ENCODE results near the gene LETM1.
A peak's percentile ranks its signal among the peaks of the same experiment; 100 is the strongest.

The LETM1 gene

DNA sequence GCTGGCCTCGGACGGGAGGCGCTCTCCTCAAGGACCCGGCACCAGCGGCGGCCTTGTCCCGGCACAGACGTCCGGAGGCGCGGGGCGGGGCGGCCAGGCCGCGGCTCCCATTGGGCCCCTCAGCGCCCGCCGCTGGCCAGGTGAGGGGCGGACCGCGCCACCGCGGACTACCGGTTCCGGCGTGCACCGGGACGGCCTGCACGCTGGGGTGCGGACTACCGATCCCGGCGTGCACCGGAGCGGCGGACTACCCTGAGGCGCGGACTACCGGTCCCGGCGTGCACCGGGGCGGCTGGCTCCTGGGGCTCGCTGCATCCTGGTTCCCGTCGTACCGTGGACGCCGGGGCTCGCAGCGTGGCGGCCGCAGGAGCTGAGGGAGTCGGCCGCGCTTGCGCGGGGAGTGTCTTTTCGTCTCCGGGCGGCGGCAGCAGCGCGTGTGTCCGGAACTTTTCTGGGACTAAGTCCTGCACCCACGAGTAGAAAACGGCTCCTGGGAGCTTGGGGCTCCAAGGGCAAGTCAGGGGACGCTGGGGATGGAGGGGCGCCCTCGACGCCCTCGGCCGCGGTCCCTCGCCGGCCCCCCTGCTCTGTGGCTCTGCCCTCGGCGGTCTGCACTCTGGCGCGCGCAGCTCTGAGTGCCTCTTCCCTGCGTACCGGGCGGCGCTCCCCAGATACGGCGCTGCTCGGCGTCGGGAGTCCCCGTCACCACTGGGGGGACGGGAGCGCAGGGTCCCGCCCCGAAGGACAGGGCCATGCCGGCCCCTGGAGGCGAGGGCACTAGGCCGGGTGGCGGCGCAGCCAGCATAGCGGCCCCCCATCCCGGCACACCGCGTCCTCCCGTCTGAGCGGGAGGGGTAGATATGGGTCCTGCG, at the start of gene LETM1:
Gene LETM1 (minus strand): TSS at position 86 of the 872 bp plus-strand sequence. CDS start 206 bp downstream, outside the sequence.
- peak; percentile 99 for DNase-seq (ENCODE audit: low spot score)

GRCh38 chr4:1904042-1904441, 48.1 kb upstream of the LETM1 start:
- no peak for DNase-seq (ENCODE audit: low spot score)

- no peak for DNase-seq (ENCODE audit: low spot score)
Measured at GRCh38 chr4:1903035-1903434, 47.1 kb upstream of the LETM1 start.

GRCh38 chr4:1902243-1902642, 46.3 kb upstream of the LETM1 start:
- DNase-seq (ENCODE audit: low spot score) = no peak

GRCh38 chr4:1901127-1901526, 45.2 kb upstream of the LETM1 start:
- DNase-seq (ENCODE audit: low spot score) = no peak

GRCh38 chr4:1900624-1901023, 44.7 kb upstream of the LETM1 start:
- no peak for DNase-seq (ENCODE audit: low spot score)

GRCh38 chr4:1900087-1900433, 44.1 kb upstream of the LETM1 start:
- no peak for DNase-seq (ENCODE audit: low spot score)

DNA sequence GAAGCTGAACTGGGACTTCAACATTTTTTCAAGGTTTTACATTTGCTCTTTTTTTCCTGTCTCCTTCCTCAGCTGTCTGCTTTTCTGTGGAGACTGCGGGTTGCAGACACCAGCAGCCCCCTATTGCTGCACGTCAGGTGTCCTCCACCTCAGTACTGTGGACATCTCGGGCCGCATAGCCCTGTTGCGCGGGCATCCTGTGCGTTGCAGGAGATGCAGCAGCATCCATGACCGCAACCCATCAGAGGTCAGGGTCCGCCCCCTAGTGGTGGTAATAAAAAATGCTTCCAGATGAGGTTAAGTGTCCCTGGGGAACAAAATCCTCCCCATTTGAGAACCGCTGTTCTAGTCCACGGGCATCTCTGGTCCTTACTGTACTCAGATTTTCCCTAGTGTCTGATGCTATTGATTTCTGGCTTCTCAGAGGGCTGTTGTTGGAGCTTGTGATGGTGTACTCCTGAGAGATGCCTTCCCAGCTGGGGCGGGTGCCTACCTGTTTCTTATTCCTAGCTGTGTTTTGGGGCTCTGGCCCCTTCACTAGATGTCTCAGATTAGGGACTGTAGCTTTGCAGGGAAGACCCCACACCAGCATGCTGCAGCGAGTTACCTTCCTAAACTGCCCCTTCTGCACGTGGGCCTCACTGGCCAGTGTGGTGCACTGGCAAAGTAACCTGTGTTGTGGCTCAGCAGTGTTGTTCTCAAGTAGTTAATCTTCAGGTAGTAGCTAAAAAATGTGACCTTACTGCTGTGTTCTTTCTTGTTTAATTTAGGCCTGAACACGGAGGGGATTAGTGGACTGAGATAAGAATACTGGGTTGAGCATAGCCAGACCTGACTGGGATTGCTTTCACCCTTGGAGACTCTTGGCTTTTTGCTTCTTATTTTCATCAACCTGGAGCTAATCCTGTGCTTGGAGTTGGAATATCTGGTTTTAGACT, 43.5 kb upstream of the LETM1 start:
- DNase-seq (ENCODE audit: low spot score) = peak; percentile 96

DNA sequence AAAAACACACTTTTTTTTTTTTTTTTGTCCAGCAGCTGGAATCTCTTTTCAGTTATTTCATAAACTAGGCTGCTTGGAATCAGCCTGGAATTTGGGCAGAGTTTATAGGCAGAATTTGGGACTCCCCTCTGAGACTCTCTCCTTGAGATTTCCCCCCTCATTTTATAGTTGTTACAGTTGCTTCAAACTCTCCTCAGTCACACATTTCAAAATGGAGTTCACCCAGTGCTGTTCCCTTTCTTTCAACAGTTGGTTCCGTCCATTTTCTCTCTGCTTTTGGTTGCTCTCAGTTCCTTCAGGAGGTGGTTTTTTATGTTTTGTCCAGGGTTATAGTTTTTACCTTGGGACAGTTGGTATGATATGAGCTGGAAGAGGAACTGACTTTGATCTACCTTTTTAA, 42.7 kb upstream of the LETM1 start:
- DNase-seq (ENCODE audit: low spot score) = no peak

- DNase-seq (ENCODE audit: low spot score) = no peak
Measured at GRCh38 chr4:1898007-1898406, 42.1 kb upstream of the LETM1 start.

GRCh38 chr4:1896658-1896991, 40.7 kb upstream of the LETM1 start:
- no peak for DNase-seq (ENCODE audit: low spot score)

DNA sequence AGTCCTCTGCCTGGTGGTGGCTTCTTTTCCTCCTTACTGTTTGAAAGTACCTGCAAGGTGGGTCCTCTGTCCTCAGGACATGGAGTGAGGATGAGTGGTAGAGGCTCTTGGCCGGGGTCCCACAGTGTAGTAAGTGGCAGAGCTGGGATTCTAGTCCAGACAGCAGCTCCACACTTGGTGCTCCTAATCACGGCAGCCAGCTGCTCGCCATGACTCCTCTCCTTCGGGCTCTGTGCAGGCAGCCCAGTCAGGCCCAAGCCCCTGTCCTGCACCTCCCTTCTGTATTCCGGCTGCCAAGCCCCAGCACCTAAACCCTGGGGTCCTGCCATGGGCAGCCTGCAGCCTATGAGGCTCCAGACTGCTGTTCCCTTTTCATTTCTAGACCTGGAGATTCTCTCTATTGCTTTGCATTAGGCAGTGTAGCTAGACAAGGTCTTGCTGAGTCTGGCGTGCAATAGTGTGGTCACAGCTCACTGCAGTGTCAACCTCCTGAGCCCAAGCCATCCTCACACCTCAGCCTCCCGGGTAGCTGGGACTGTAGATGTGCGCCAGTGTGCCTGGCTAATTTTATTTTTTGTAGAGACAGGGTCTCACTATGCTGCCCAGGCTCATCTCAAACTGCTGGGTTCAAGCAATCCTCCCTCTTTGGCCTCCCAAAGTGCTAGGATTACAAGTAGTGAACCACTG, 40.2 kb upstream of the LETM1 start:
- no peak for DNase-seq (ENCODE audit: low spot score)

GRCh38 chr4:1890979-1891570, 35.1 kb upstream of the LETM1 start:
- no peak for DNase-seq (ENCODE audit: low spot score)

DNA sequence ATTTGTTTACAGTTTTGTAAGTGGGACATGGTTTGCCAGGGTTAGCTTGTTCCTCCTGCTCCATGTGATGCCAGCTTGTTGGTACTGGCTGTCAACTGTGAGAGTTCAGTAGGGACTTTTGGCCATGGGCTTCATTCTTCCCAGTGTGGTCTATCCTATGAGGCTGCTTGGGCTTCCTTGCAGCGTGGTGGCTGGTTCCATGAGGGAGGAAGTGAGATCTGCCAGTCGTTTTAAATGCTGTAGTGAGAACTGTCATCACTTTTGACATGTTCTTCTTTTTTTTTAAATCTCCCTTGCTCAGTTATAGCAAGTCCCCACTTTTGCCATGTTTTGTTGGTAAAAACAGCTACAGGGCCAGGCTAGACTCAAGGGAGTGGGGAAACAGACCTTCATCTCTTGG, 31.1 kb upstream of the LETM1 start:
- DNase-seq (ENCODE audit: low spot score) = no peak

DNA sequence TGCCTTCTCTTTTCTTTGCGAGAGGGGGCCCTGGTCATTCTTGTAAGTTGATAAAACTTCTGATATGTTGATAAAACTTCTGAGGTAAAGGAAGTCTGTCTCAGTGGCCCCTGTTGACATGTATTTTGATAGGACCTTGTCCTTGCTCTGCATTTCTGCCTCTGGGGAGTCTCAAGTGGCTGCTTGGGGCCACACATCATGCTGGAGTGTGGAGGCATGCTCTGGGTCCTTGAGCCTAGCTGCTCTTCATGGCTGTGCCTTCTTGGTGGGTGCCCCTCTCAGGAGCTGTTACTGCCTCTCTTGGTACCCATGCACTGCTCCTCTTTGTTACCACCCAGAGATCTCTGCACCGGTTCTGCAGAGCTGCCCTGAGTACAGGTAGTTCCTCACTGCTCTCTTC, 29.5 kb upstream of the LETM1 start:
- DNase-seq (ENCODE audit: low spot score) = no peak

DNA sequence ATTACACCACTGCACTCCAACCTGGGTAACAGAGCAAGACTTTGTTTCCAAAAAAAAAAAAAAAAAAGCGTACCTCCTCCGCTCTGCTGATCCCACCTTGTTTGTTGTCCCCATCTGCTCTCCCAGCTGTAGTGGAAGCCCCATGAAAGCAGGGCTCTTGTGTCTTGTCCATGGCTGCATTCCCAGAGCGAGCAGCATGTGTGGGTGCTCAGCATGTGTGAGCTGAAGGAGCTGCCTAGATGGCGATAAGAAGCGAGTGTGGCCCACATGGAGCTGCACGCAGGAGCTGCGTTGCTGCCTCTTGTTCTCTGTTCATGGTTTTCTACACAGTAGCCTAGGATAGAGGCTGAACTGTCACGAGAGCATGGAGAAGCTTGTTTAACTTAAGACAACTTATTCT, 27.6 kb upstream of the LETM1 start:
- no peak for DNase-seq (ENCODE audit: low spot score)

DNA sequence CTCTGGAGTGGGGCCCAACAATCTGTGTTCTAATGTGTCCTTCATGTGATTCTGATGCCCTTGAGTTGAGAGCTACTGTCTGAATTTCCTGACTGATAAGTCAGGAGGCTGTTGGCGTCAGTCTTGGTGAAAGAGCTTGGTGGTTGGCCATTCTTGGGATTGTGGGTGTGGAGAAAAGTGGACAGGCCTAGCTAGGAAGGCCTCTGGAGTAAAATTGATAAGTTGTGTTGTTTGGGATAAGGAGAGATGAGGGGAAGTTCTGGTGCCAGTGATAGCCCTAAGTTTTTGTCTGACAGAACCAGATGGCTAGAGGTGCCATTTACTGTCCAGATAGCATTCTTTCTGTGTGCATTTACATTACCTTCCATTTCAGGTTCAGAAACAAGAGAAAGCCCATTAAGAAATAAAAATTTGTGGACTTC, 26.9 kb upstream of the LETM1 start:
- no peak for DNase-seq (ENCODE audit: low spot score)

- DNase-seq (ENCODE audit: low spot score) = no peak
Measured at GRCh38 chr4:1880332-1880731, 24.4 kb upstream of the LETM1 start.

DNA sequence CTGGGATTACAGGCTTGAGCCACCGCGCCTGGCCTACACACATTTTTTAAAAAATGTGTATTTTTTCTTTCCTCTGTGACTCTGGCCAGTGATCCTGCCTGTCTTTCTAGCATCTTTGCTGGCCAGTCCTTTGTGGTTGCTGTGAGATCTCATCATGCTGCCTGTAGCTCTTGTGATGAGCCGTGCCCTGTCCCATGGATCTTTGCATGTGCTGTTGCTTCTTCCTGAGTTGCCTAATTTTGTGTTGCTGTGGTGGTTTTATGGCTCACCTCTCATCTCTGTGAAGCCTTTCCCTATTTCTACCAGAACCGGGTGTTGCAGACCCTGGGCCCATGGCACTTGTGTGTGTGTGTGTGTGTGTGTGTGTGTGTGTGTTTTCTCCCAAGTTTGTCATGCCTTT, 23.5 kb upstream of the LETM1 start:
- DNase-seq (ENCODE audit: low spot score) = no peak

DNA sequence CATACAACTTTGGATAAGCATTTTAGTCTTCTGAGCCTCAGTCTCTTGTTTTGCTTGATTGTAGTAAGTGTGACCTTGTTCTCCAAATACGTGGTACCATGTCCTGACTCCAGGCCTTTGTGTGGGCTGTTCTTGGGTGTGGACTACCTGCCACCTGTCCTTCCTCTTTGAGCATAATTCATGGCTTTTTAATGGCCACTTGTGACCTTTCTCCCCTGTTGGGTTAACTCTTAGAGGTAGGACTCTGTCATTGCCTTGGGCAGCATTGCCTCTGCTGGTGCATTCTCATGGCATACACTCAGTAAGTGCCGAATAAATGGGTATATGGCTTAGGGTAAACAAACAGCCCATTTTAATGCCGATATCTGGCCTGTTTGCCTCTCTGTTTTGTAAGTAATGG, 18.2 kb upstream of the LETM1 start:
- DNase-seq (ENCODE audit: low spot score) = no peak

DNA sequence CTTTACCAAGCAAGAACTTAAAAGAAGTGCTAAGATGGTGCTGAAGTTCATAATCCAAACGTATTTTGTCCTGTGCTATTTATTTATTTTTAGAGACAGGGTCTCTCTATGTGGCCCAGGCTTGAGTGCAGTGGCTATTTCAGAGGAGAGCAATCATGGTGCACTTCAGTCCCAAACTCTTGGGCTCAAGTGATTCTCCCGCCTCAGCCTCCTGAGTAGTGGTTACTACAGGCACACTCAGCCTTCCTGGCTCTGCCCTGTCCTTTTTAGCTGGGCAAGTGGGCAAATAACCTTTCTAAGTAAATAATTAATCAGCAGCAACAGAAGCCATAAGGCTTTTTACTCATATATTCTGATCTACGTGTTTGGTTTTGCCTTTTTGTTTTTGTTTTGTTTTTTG, 17.8 kb upstream of the LETM1 start:
- DNase-seq (ENCODE audit: low spot score) = no peak

DNA sequence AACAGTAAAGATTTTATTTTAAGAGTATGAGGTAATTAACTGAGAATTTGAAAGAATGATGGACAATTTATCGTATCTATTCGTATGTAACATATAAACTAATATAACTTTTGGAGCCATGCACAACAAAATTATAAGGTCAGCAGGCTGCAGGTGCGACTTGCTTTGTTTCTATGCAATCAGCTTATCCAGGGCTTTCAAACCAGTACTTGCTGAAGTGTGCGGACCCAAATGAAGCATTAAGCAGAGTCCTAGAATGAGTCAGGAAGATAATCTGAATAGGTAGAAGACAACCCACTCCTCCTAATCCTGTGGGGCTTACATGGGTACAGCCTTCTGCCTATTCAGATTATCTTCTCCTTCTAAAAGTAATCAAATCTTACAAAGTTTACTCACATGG, 17.3 kb upstream of the LETM1 start:
- no peak for DNase-seq (ENCODE audit: low spot score)
